NCI-H2081 (cell line): ENCODE data around the gene CCDC9.
"Not testable (repeated sequence)": the region's sequence is repeated elsewhere in the genome, so short reads cannot be mapped to it uniquely, and the experiment has no call there.

Experiments
- DNase-seq, 2 experiments: peaks; one replicate each; lab custom pipeline; 2025; lab: John Stamatoyannopoulos, UW

CCDC9 gene

DNA sequence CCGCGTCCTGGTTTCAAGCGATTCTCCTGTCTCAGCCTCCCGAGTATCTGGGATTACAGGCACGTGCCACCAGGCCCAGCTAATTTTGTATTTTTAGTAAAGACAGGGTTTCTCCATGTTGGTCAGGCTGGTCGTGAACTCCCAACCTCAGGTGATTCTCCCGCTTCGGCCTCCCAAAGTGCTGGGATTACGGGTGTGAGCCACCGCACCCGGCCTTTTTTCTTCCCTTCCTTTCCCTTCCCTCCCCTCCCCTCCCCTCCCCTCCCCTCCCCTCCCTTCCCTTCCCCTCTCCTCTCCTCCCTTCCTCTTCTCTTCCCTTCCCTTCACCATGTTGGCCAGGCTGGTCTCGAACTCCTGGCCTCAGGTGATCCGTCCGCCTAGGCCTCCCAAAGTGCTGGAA, 44.5 kb downstream of the CCDC9 start:
- DNase-seq, result not testable (repeated sequence)

DNA sequence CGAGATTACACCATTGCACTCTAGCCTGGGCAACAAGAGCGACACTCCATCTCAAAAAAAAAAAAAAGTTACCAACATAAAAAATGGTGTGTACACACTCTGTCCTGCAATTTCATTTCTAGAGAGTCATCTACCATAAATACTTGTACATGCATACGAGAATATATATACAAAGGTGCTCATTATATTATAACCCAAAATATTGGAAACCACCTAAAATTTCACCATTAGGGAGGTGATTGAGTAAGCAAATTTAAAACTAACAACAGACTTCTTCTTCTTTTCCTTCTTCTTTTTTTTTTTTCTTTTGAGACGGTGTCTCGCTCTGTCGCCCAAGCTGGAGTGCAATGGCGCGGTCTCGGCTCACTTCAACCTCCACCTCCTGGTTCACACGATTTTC, 45.9 kb downstream of the CCDC9 start:
- no peak for DNase-seq

DNA sequence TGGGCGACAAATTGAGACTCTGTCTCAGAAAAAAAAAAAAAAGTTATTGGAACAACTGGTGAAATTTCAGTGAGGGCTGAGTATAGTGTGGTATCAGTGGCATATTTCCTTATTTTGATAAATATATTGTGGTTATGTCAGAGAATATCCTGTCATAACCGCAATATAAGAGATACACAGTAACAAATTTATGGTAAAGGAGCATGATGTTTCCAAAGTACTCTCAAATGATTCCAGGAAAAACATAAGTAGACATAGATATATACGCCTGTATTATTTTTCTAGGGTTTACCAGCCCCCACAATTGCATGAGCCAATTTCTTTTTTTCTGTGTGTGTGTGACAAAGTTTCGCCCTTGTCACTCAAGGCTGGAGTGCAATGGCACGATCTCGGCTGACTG, 47.6 kb downstream of the CCDC9 start:
- no peak for DNase-seq

DNA sequence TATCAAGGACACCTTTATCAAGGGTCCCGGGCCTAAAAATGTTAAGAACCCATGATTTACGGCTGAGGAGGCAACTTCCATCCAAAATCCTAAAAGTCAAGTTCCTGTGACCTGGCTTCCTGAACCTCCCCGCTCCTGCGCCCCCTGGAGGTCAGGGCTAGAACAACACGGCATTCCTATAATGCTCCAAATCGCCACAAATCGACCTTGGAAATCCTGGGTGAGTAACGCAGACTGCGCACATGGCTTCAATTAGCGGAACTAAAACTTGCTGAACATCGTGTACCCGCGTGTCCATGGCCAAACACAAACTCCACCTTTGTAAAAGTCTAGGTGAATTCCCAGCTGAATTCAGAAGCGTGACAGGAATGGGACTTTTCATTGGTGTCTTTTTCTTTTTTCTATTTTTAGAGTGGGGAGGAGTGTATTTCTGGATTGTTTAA, 49.0 kb downstream of the CCDC9 start:
- peak; percentile 53 to 59 for DNase-seq

DNA sequence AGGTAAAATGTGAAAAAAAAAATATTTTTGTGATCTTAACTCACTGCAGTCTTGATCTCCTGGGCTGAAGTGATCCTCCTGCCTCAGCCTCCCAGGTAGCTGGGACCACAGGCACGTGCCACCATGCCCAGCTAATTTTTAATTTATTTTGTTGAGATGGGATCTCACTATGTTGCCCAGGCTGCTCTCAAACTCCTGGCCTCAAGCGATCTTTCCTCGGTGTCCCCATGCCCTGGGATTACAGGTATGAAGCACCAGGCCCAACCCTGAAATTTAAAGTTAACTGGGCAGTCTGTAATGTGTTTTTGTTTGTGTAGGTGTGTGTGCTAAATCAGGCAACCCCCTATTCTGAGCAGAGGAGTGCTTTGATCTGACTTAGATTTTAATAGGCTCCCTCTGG, 50.0 kb downstream of the CCDC9 start:
- DNase-seq, result no peak

DNA sequence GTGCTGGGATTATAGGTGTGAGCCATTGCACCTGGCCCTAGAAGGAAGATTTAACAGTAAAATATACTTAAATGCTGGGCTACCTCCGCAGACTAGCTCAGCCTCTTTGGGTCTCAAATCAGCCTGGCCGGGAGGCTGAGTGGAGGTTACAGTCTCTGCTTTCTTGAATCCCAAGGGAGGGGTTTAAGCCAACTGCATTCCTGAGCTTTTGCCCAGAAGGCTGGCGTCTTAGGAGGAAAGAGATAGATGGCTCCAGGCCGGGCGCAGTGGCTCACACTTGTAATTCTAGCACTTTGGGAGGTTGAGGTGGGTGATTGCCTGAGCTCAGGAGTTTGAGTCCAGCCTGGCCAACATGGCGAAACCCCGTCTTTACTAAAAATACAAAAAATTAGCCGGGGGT, 52.7 kb downstream of the CCDC9 start:
- DNase-seq, result no peak

DNA sequence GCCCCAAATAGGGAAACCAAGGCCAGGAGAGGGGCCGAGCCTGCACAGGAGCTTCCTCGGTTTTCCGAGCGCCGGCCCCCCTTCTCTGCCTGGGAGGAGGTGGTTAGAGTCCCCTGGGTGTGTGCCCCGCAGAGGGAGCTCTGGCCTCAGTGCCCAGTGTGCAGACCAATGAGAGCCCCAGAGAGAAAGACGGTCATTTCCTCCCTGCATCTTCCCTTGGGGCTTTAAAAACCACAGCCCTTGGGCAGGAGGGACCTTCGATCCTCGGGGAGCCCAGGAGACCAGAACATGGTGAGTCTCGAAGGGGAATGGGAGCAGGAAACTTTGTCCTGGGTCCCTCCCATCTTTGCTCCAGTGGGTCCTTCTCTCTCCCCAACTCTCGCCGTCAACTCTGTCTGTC, 53.3 kb downstream of the CCDC9 start, which contains the start of gene C5AR1:
TSS of gene C5AR1 (plus strand) at position 254 of the 400 bp plus-strand sequence. CDS start at position 289, 35 bp downstream.
- no peak for DNase-seq

DNA sequence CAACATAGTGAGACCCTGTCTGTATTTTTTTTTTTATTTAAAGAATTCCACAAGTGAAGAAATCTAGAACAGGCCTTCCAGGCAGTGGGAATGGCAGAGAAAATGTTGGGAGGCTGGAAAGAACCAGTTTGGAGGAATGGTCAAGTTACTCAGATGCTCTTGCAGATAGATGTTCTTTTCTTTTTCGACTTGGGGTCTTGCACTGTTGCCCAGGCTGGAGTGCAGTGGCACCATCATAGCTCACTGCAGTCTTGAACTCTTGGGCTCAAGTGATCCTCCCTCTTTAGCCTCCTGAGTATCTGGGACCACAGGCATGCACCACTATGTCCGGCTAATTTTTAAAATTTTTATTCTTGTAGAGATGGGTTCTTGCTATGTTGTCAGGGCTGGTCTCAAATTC, 54.0 kb downstream of the CCDC9 start:
- DNase-seq, result no peak

DNA sequence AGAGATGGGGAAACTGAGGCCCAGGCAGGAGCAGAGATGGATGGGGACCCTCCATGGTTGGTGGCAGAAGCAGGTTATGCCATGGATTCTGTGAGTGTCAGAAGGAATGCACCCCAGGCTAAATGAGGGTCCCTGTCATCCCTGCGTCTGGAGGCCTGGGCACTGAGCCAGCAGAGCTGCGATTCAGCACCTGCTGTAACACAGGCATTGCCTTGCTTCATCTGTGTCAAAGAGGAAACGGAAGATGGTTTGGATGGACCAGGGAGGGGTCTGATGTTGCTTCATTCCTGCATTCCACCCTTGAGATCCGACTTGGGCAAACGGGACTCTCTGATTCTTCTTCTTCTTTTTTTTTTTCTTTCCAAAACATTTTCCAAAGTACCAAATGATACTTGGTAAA, 54.5 kb downstream of the CCDC9 start:
- peak in 1 of 2 experiments; percentile 33 for DNase-seq

DNA sequence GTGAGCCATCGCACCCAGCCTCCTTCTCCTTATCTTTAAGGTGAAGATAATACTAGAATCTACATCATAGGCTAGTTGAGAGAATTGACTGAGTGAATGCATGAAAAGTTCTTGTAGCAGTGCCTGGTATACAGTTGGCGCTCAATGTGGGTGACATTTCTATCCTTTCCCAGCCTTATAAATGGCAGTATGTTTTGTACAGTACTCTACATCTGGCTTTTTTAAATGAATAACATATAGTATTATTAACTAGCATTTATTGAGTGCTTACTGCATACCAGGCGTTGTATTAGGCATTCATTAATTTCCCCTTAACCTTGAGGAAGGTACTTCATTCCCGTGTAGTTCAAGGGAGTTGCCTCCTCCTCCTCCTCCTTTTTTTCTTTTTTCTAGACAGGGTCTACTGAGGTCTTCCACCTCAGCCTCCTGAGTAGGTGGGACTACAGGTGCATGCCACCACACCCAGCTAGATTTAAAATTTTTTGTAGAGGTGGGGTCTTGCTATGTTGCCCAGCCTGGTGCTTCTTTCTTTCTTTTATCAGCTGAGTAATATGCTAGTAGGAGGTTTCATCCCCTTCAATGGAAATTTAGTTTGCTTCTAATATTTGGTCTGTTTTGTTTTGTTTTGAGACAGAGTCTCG, 56.2 kb downstream of the CCDC9 start:
- no peak for DNase-seq

DNA sequence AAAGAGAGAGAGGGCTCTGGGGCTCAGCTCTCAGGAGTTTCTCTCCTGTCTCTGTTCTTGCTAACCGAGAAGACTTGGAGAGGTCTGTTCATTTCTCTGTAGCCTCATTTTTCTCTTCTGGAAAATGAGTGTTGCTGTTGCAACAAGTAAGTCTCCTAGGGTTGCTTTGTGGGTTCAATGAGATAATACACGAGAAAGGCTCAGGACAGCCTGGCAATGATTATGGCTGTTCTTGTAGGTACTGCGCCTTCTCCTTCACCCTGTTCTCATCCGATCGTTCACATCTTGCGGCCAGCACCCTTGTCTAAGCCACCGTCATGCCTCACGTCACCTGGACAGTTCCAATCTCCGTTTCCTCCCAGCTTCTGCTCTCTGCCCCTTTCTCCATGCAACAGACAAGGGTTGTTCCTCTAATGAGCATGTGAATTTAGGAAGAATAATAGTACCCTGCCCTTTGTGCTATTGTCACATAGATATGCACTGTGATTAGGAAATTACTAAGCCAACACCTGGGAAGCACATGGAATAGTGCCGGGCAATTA, 57.5 kb downstream of the CCDC9 start:
- no peak for DNase-seq

DNA sequence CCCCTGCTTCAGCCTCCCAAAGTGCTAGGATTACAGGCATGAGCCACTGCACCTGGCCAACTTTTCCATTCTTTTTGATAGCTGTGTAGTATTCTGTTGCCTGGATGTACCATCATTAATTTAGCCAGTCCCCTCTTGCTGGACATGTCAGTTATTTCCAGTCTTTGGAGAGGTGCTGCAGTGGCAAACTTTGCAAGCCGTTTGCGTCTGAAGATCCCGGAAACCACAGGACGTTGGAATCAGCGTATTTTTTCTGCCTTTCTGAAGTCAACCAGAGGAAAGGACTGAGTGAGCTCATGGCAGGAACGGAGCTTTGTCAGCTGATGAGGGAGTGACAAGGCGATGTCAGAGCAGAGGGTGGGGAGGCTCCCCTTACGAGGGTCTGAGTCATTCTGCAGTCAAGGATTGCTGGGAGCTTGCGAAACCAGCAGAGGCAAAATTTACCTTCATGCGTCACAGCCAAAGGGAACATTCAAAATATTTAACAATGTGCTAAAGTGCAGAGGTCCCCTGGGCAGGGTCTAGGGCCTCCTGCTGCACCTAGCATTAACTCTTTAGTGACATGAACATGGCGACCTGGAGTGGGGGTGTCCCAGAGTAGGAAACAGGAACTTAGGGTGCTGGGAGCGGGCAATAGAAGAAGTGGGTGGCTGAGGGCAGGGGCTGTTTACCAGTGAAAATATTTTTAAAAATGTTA, 58.9 kb downstream of the CCDC9 start:
- no peak for DNase-seq

DNA sequence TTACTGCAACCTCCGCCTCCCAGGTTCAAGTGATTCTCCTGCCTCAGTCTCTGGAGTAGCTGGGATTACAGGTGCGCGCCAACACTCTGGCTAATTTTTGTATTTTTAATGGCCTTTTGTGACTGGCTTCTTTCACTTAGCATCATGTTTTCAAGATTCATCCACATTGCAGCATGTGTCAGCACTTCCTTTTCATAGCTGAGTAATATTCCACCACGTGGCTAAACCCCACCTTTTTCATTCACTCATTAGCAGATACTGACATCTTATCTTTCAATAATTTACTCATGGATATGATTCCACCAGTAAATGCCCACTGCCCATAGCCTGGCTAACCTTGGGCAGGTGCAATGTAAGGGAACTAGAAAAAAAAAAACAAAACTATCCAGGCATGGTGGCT, 60.2 kb downstream of the CCDC9 start:
- DNase-seq, result no peak

DNA sequence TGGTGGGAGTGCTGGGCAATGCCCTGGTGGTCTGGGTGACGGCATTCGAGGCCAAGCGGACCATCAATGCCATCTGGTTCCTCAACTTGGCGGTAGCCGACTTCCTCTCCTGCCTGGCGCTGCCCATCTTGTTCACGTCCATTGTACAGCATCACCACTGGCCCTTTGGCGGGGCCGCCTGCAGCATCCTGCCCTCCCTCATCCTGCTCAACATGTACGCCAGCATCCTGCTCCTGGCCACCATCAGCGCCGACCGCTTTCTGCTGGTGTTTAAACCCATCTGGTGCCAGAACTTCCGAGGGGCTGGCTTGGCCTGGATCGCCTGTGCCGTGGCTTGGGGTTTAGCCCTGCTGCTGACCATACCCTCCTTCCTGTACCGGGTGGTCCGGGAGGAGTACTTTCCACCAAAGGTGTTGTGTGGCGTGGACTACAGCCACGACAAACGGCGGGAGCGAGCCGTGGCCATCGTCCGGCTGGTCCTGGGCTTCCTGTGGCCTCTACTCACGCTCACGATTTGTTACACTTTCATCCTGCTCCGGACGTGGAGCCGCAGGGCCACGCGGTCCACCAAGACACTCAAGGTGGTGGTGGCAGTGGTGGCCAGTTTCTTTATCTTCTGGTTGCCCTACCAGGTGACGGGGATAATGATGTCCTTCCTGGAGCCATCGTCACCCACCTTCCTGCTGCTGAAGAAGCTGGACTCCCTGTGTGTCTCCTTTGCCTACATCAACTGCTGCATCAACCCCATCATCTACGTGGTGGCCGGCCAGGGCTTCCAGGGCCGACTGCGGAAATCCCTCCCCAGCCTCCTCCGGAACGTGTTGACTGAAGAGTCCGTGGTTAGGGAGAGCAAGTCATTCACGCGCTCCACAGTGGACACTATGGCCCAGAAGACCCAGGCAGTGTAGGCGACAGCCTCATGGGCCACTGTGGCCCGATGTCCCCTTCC, 63.9 kb downstream of the CCDC9 start:
- no peak for DNase-seq
